ENCODE measurements around the gene OR5B21.

- TF ChIP-seq GATA2 (IDR thresholded peaks at IDR 0.05; ENCODE audit: low read depth, low read length) (no peak), GATA3 (IDR thresholded peaks at IDR 0.05; ENCODE audit: low read depth, low read length) (no peak)
Measured at GRCh38 chr11:58471892-58472291, 36.0 kb downstream of the OR5B21 start.

Data from SH-SY5Y (cell line).